Left ventricle myocardium inferior (tissue), 1 donor: ENCODE results near the gene FNDC1. TPM values are rescaled to one million over a fixed set of nuclear protein-coding genes. Genes with fewer than 3 reads are reported as not detected.
A peak's percentile ranks its signal among the peaks of the same experiment; 100 is the strongest.

Experiments
- DNase-seq: peaks from one replicate; pipeline ENCODE4 v3.0.0-alpha.2; 2020
- H3K27ac ChIP-seq: fragments of 200-600 bp; replicated peaks from 2 replicates; pipeline ENCODE4 v1.8.0; 2021
- H3K27me3 ChIP-seq: fragments of 200-600 bp; 2 replicates; pipeline ENCODE4 v1.8.0; 2021; ENCODE audit warnings: low read depth
- H3K36me3 ChIP-seq: fragments of 200-600 bp; 2 replicates; pipeline ENCODE4 v1.8.0; 2021
- H3K4me1 ChIP-seq: fragments of 200-600 bp; 2 replicates; pipeline ENCODE4 v1.8.0; 2021
- H3K4me3 ChIP-seq: fragments of 200-600 bp; 2 replicates; pipeline ENCODE4 v1.8.0; 2021; ENCODE audit warnings: mild to moderate bottlenecking, moderate library complexity
- H3K9me3 ChIP-seq: fragments of 200-600 bp; replicated peaks from 2 replicates; pipeline ENCODE4 v1.8.0; 2021
- CTCF ChIP-seq: fragments of 200-600 bp; IDR thresholded peaks from 2 replicates; pipeline ENCODE4 v1.8.0; 2021; ENCODE audit warnings: antibody characterized with exemption, mild to moderate bottlenecking, borderline replicate concordance
- intact Hi-C: fragments of 100-400 bp; cut with micrococcal nuclease; formaldehyde crosslinking; loops from one replicate; pipeline ENCODE4 v1.11.0; 2022
- total RNA-seq: library from RNA; stranded (reverse); fragmentation: NEBNext Ultra II Directional; extraction: Animal tissue kit (Norgen Biotek cat#: 25700); gene quantifications from one replicate; pipeline ENCODE4 v1.2.1, GENCODE V29; 2021
- donor health status: DM: no; HTN: yes; CAD: no; lungs with severe emphysema.

The FNDC1 gene
- total RNA-seq, 1 donor from 2014 or later: 1.8 TPM

GRCh38 chr6:159234102-159234553, 64.9 kb downstream of the FNDC1 start:
- DNase-seq: no peak
- Histone ChIP-seq H3K4me1 (peaks cover 4% of the 10 kb centered on the region), H3K9me3 (no peaks in the 10 kb centered on the region), H3K27me3 (peaks cover 84% of the 10 kb centered on the region), H3K36me3 (no peaks in the 10 kb centered on the region), H3K4me3 (peak overlapping the region; percentile 21), H3K27ac (no peak overlapping the region)
- no peak for TF ChIP-seq CTCF
- intact Hi-C loops: no loop called here

GRCh38 chr6:159238920-159239558, 69.8 kb downstream of the FNDC1 start:
- H3K27me3 ChIP-seq: peaks cover 59% of the 10 kb centered on the region
- intact Hi-C loops: no loop called here

GRCh38 chr6:159249128-159249527, 79.9 kb downstream of the FNDC1 start:
- peak overlapping the region; percentile 44 for H3K27ac ChIP-seq
- H3K4me3 ChIP-seq: no peak overlapping the region
- intact Hi-C loops: no loop called here
- no peaks in the 10 kb centered on the region for H3K9me3 ChIP-seq
- TF ChIP-seq CTCF: no peak
- no peaks in the 10 kb centered on the region for H3K36me3 ChIP-seq
- H3K27me3 ChIP-seq: peaks cover 18% of the 10 kb centered on the region
- H3K4me1 ChIP-seq: peaks cover 4% of the 10 kb centered on the region
- DNase-seq: no peak

More at GRCh38 chr6:159238920-159239558, 69.8 kb downstream of the FNDC1 start:
- no peak for TF ChIP-seq CTCF
- Histone ChIP-seq H3K27ac (no peak overlapping the region), H3K4me1 (no peaks in the 10 kb centered on the region), H3K4me3 (no peak overlapping the region), H3K36me3 (no peaks in the 10 kb centered on the region), H3K9me3 (no peaks in the 10 kb centered on the region)
- no peak for DNase-seq

GRCh38 chr6:159249752-159250151, 80.6 kb downstream of the FNDC1 start:
- Histone ChIP-seq H3K27me3 (peaks cover 18% of the 10 kb centered on the region), H3K36me3 (no peaks in the 10 kb centered on the region), H3K4me3 (no peak overlapping the region), H3K9me3 (no peaks in the 10 kb centered on the region), H3K4me1 (peaks cover 4% of the 10 kb centered on the region), H3K27ac (peak overlapping the region; percentile 33)
- no peak for TF ChIP-seq CTCF
- intact Hi-C loops: no loop called here
- no peak for DNase-seq

GRCh38 chr6:159250633-159251032, 81.4 kb downstream of the FNDC1 start:
- intact Hi-C loops: no loop called here
- Histone ChIP-seq H3K4me1 (peaks cover 4% of the 10 kb centered on the region), H3K36me3 (no peaks in the 10 kb centered on the region), H3K4me3 (no peak overlapping the region), H3K27ac (no peak overlapping the region), H3K27me3 (peaks cover 26% of the 10 kb centered on the region), H3K9me3 (no peaks in the 10 kb centered on the region)
- no peak for TF ChIP-seq CTCF
- no peak for DNase-seq
